ENCODE data around the gene OR52I2. TPM values are rescaled to one million over a fixed set of nuclear protein-coding genes. Genes with fewer than 3 reads are reported as not detected.

The OR52I2 gene
- total and polyA plus RNA-seq, 2 donors (not counting 1 experiment from before 2014, with no cell fraction given), result not detected

DNA sequence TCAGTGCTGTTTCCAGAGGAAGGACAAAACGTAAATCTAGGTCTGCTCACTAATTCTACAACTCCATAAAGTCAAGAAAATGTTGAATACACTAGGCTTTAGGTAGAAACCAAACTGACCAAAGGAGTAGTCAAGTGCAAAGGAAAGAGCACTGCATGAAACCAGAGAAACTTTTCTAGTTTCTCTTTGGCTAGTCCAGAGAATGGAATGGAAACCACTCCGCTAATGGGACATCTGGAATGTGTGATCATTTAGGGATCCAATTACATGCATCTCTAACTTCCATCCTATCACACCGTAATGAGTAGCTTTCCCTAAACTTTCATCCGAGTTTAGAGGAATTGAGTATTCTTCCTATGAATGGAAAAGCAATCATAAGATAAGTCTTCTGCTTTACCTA lies 34.1 kb upstream of the OR52I2 start:
- Histone ChIP-seq H3K9me3 (ENCODE audit: control insufficient read depth, insufficient read depth, low read depth, low read length) (no peaks in the 10 kb centered on the region), H4K20me1 (ENCODE audit: control insufficient read depth, extremely low read depth, insufficient read depth, low read length) (no peaks in the 10 kb centered on the region), H3K4me3 (replicated peaks in 1 of 4; ENCODE audit: control extremely low read depth in 1 of 4, insufficient read depth in 1 of 4, low read depth in 3 of 4, low read length in 4 of 4) (no peak overlapping the region), H3K27ac (ENCODE audit: insufficient read depth, low read length) (no peak overlapping the region), H3K36me3 (ENCODE audit: control insufficient read depth, insufficient read depth, low read length) (no peaks in the 10 kb centered on the region), H3K4me1 (ENCODE audit: control insufficient read depth, extremely low read depth, insufficient read depth, low read length) (no peaks in the 10 kb centered on the region), H3K4me2 (ENCODE audit: extremely low read depth, insufficient read depth, low read length) (no peak overlapping the region), H2AFZ (ENCODE audit: low read length) (no peak overlapping the region), H3K27me3 (ENCODE audit: control insufficient read depth, insufficient read depth, low read length) (no peaks in the 10 kb centered on the region), H3K79me2 (ENCODE audit: control insufficient read depth, insufficient read depth, low read length) (no peaks in the 10 kb centered on the region), H3K9ac (ENCODE audit: insufficient read depth, low read length) (no peak overlapping the region)
- TF ChIP-seq, protein P1, sequence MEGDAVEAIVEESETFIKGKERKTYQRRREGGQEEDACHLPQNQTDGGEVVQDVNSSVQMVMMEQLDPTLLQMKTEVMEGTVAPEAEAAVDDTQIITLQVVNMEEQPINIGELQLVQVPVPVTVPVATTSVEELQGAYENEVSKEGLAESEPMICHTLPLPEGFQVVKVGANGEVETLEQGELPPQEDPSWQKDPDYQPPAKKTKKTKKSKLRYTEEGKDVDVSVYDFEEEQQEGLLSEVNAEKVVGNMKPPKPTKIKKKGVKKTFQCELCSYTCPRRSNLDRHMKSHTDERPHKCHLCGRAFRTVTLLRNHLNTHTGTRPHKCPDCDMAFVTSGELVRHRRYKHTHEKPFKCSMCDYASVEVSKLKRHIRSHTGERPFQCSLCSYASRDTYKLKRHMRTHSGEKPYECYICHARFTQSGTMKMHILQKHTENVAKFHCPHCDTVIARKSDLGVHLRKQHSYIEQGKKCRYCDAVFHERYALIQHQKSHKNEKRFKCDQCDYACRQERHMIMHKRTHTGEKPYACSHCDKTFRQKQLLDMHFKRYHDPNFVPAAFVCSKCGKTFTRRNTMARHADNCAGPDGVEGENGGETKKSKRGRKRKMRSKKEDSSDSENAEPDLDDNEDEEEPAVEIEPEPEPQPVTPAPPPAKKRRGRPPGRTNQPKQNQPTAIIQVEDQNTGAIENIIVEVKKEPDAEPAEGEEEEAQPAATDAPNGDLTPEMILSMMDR (conservative IDR thresholded peaks at IDR 0.05 in 1 of 2, IDR thresholded peaks at IDR 0.05 in 1 of 2; ENCODE audit: low read depth in 1 of 2, low read length in 2 of 2), result no peak
- TF ChIP-seq EZH2 (IDR thresholded peaks at IDR 0.05; ENCODE audit: low read length, missing control alignments), result no peak
- no peak for DNase-seq (ENCODE audit: low read depth in 2 of 2)

DNA sequence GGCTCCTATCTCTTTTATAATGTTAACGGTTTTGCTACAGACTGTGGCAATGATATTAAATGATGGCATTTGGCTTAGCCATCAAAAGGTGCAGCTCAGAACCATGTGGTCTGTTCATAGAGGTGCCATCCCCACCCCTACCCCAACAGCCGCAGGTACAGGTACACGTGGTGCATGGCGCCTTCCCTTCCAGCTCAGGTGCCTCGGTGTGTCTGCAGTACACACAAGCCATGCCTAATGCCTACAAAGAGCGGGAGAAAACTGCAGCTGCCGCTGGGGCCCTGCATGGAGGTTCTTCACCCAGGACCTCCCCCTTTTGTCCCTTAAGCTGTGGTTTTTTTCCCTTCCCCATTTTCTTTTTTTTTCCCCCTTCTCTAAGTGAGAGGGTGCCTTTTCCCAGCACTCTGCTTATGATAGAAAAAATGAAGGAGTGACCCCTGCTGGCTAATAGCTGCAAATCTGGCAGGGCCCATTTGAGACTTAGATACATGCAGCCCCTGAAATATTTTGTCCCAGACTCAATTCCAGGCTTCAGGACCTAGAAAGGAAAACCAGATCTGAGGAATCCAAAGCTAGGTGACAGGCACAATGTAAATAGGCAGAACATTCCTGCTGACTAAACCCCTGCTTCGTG lies 30.1 kb upstream of the OR52I2 start:
- H3K9me3 ChIP-seq (ENCODE audit: control insufficient read depth, insufficient read depth, low read depth, low read length), result no peaks in the 10 kb centered on the region
- H3K9ac ChIP-seq (ENCODE audit: insufficient read depth, low read length), result no peak overlapping the region
- H3K27me3 ChIP-seq (ENCODE audit: control insufficient read depth, insufficient read depth, low read length), result no peaks in the 10 kb centered on the region
- H3K79me2 ChIP-seq (ENCODE audit: control insufficient read depth, insufficient read depth, low read length), result no peaks in the 10 kb centered on the region
- DNase-seq (ENCODE audit: low read depth in 2 of 2), result no peak
- H2AFZ ChIP-seq (ENCODE audit: low read length), result no peak overlapping the region
- H3K4me2 ChIP-seq (ENCODE audit: extremely low read depth, insufficient read depth, low read length), result no peak overlapping the region
- no peaks in the 10 kb centered on the region for H3K36me3 ChIP-seq (ENCODE audit: control insufficient read depth, insufficient read depth, low read length)
- no peaks in the 10 kb centered on the region for H3K4me1 ChIP-seq (ENCODE audit: control insufficient read depth, extremely low read depth, insufficient read depth, low read length)
- H3K27ac ChIP-seq (ENCODE audit: insufficient read depth, low read length), result no peak overlapping the region
- no peaks in the 10 kb centered on the region for H4K20me1 ChIP-seq (ENCODE audit: control insufficient read depth, extremely low read depth, insufficient read depth, low read length)
- H3K4me3 ChIP-seq (replicated peaks in 1 of 4; ENCODE audit: control extremely low read depth in 1 of 4, insufficient read depth in 1 of 4, low read depth in 3 of 4, low read length in 4 of 4), result no peak overlapping the region
- TF ChIP-seq, protein P1 (conservative IDR thresholded peaks at IDR 0.05 in 1 of 2, IDR thresholded peaks at IDR 0.05 in 1 of 2; ENCODE audit: low read depth in 1 of 2, low read length in 2 of 2), result peak; percentile 14 to 43
- no peak for TF ChIP-seq EZH2 (IDR thresholded peaks at IDR 0.05; ENCODE audit: low read length, missing control alignments)

DNA sequence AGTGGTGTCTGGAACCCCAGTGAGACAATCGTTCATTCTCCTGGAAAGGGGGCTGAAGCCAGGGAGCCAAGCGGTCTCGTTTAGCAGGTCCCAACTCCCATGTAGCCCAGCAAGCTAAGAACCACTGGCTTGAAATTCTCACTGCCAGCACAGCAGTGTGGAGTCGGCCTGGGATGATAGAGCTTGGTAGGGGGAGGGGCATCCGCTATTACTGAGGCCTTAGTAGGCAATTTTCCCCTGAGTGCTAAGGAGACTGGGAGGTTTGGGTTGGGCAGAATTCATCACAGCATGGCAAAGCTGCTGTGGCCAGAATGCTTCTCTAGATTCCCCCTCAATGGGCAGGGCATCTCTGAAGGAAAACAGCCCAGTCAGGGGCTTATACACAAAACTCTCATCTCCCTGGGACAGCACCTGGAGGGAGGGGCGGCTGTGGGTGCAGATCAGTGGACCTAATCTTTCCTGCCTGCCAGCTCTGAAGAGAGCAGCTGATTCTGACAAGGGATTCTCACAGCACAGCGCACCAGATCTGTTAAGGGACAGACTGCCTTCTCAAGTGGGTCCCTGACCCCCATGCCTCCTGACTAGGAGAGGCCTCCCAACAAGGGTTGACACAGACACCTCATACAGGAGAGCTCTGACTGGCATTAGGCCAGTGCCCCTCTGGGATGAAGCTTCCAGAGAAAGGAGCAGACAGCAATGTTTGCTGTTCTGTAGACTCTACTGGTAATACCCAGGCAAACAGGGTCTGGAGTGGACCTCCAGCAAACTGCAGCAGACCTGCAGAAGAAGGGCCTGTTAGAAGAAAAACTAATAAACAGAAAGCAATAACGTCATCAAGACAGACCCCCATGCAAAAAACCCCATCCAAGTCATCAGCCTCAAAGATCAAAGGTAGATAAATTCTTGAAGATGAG lies 21.8 kb upstream of the OR52I2 start:
- Histone ChIP-seq H3K4me2 (ENCODE audit: extremely low read depth, insufficient read depth, low read length) (no peak overlapping the region), H3K27ac (ENCODE audit: insufficient read depth, low read length) (no peak overlapping the region), H3K9ac (ENCODE audit: insufficient read depth, low read length) (no peak overlapping the region), H3K79me2 (ENCODE audit: control insufficient read depth, insufficient read depth, low read length) (no peaks in the 10 kb centered on the region), H3K36me3 (ENCODE audit: control insufficient read depth, insufficient read depth, low read length) (no peaks in the 10 kb centered on the region), H3K4me1 (ENCODE audit: control insufficient read depth, extremely low read depth, insufficient read depth, low read length) (no peaks in the 10 kb centered on the region), H3K4me3 (replicated peaks in 1 of 4; ENCODE audit: control extremely low read depth in 1 of 4, insufficient read depth in 1 of 4, low read depth in 3 of 4, low read length in 4 of 4) (no peak overlapping the region), H3K27me3 (ENCODE audit: control insufficient read depth, insufficient read depth, low read length) (no peaks in the 10 kb centered on the region), H2AFZ (ENCODE audit: low read length) (no peak overlapping the region), H4K20me1 (ENCODE audit: control insufficient read depth, extremely low read depth, insufficient read depth, low read length) (no peaks in the 10 kb centered on the region), H3K9me3 (ENCODE audit: control insufficient read depth, insufficient read depth, low read depth, low read length) (no peaks in the 10 kb centered on the region)
- no peak for DNase-seq (ENCODE audit: low read depth in 2 of 2)
- no peak for TF ChIP-seq EZH2 (IDR thresholded peaks at IDR 0.05; ENCODE audit: low read length, missing control alignments)
- TF ChIP-seq, protein P1 (conservative IDR thresholded peaks at IDR 0.05 in 1 of 2, IDR thresholded peaks at IDR 0.05 in 1 of 2; ENCODE audit: low read depth in 1 of 2, low read length in 2 of 2), result no peak

Measured in fibroblast of lung (primary cell).